HL-60/S4 treated with phorbol 12-myristate 13-acetate at 8.2 ng/mL for 4 days and 3 days (cell line): Measurements from ENCODE around the gene TMEM181.
"Not testable (repeated sequence)": the region's sequence is repeated elsewhere in the genome, so short reads cannot be mapped to it uniquely, and the experiment has no call there.

ENCODE experiments used
- in situ Hi-C: fragments of 300-500 bp; cut with MboI; formaldehyde crosslinking; loops from 2 replicates; pipeline ENCODE4 v1.15.0; 2022; ENCODE audit warnings: low sequenced_read_pairs

Gene TMEM181

GRCh38 chr6:158559895-158560835, at the start of gene TMEM181:
Gene TMEM181, plus strand, starts transcription at chr6:158560091. Its CDS starts 134 bp downstream, at chr6:158560225.
- in situ Hi-C loops = no loop called here

GRCh38 chr6:158512809-158513208, 47.1 kb upstream of the TMEM181 start:
- in situ Hi-C loops = no loop called here

DNA sequence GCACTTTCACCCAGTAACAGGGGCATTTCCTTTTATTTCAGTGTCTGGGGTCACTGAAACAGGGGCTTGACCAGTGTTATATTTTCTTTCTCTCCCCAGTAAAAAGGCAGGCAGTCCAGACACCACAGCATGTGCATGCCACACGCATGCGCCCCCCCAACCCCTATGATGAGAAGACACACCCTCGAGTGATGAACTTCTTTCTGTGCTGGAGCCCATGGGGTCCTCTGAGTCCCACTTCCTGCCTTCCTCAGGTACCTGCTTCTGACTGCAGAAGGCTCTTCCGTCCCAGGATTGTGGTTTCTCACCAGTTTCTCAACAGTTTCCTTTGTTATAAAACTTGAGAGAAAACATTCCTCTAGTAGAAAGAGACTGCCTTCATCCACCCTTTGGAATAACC, 45.7 kb upstream of the TMEM181 start:
- in situ Hi-C loops = no loop called here

GRCh38 chr6:158514991-158515390, 44.9 kb upstream of the TMEM181 start:
- in situ Hi-C loops = no loop called here

- in situ Hi-C loops = no loop called here
Measured at GRCh38 chr6:158516098-158516497, 43.8 kb upstream of the TMEM181 start.

- in situ Hi-C loops = no loop called here
Measured at GRCh38 chr6:158517038-158517437, 42.9 kb upstream of the TMEM181 start.

DNA sequence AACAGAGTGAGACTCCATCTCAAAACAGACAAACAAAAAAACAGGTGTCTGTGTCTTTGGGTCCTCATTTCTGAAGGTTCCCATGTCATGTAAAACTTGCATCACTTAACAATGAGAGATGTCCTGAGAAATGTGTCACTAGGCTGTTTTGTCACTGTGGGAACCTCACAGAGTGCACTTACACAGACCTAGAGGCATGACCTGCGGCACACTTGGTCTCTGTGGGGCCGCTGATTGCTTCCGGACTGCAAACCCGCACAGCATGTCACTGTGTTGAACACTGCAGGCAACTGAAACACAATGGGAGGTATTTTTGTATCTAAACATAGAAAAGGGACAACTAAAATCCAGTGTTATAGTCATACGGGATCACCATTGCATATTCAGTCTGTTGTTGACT, 42.3 kb upstream of the TMEM181 start:
- in situ Hi-C loops = no loop called here

DNA sequence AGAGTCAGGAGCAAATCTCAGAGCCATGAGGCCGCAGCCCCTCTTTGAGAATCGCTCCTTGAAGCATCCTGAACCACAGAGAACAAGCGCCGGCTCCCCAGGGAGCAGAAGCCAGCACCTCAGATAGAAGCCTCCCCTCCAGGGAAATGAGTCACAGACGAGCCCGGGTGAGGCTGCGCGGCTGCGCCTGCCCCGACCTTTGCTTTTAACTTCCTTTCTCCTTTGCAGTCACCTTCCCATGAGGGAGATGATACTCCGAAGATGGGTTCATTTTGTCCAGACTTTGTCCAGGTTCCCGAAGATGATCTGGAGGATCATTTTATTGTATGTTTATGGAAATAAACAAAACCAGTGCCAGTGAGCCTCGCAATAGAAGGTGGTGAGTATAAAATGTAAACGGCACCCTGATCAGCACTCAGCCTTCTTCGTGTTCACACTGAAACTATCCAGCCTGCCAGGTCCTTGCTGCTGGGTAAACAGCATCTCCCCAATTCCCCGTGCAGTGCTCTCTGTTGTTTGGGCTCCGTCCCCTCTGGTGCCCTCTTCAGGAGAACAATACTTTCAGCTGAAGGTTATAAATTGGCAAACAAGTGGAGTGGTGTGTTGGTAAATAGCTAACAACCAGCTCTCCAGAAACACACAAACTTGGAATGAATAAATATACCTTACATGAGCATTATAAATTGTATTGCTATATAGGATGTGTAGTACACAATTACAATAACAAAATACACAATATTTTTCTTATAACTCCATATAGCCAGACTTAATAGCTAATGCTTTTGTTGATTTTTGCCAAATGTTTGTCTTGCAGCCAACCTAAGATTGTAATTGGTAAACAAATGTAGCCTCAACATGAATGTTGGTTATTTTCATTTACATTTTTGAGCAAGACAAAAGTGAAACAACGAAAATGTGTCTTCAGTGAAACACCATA, 41.4 kb upstream of the TMEM181 start:
- in situ Hi-C loops = no loop called here

- in situ Hi-C loops = no loop called here
Measured at GRCh38 chr6:158519300-158519699, 40.6 kb upstream of the TMEM181 start.

GRCh38 chr6:158519761-158520160, 40.1 kb upstream of the TMEM181 start:
- in situ Hi-C loops = no loop called here

DNA sequence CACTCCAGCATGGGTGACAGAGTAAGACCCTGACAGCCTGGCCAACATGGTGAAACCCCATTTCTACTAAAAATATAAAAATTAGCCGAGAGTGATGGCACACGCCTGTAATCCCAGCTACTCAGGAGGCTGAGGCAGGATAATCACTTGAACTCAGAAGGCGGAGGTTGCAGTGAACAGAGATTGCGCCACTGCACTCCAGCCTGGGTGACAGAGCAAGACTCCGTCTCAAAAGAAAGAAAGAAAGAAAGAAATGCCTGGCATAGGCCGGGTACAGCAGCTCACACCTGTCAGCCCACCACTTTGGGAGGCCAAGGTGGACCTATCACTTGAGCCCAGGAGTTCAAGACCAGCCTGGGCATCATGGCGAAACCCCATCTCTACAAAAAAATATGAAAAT, 38.9 kb upstream of the TMEM181 start:
- in situ Hi-C loops = not testable (repeated sequence)

GRCh38 chr6:158521759-158522158, 38.1 kb upstream of the TMEM181 start:
- in situ Hi-C loops = no loop called here

GRCh38 chr6:158522616-158523015, 37.3 kb upstream of the TMEM181 start:
- in situ Hi-C loops = no loop called here

DNA sequence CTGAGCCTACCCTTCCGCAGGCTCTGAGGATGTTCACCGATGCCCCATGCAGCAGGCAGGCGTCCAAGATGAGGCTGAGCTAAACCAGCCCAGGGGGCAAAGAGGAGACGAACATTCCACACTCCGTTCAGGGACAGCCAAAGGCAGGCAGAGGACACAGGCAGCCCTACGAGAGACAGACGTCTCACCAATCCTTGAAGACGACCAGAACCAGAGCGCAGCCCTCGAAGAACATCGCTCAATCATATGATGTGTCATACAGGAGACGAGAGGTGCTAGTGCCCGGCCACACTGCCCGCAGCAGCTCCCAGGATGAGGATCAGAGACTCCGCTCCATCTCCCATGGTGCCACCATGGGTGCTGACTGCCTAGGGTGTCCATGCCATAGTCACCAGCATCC, 35.6 kb upstream of the TMEM181 start:
- in situ Hi-C loops = no loop called here

- in situ Hi-C loops = not testable (repeated sequence)
Measured at GRCh38 chr6:158527858-158528257, 32.0 kb upstream of the TMEM181 start.

GRCh38 chr6:158528826-158529225, 31.1 kb upstream of the TMEM181 start:
- in situ Hi-C loops = no loop called here

DNA sequence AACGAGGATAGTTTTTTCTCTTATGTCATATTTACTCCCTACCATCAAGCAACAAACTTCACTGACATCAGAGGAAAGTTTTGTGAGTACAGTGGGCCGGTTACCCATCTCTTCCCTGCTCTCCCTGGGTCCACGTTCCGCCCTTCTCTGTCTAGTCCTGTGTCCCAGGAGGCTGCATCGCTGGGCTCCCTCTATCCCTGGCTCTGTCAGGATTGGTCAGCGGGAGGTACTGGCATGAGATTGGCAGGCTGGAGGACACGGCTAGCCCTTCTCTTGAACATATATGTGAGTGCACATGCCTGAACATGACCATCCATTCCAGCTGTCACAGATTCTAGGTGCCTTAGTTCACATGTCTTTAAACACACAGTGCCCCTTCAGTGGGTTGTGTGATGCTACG, 30.3 kb upstream of the TMEM181 start:
- in situ Hi-C loops = no loop called here

GRCh38 chr6:158531566-158531965, 28.3 kb upstream of the TMEM181 start:
- in situ Hi-C loops = no loop called here

DNA sequence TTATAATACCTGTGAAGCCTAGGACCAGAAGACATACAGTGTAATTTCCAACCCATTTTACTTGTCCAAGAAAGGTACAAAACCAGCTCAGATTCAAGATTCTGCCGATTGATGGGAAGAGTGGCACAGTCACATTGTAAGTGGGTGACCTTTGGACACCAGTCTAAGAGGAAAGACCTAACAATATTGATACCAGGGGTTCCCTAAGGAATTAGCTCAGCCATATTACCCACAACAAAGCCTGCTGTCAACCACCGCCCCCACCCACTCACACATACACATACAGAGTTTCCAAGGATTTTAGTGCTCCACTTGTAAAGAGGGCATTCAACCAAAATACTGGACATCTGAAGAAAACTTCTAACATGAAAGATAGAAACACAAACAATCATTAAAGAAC, 27.9 kb upstream of the TMEM181 start:
- in situ Hi-C loops = no loop called here

DNA sequence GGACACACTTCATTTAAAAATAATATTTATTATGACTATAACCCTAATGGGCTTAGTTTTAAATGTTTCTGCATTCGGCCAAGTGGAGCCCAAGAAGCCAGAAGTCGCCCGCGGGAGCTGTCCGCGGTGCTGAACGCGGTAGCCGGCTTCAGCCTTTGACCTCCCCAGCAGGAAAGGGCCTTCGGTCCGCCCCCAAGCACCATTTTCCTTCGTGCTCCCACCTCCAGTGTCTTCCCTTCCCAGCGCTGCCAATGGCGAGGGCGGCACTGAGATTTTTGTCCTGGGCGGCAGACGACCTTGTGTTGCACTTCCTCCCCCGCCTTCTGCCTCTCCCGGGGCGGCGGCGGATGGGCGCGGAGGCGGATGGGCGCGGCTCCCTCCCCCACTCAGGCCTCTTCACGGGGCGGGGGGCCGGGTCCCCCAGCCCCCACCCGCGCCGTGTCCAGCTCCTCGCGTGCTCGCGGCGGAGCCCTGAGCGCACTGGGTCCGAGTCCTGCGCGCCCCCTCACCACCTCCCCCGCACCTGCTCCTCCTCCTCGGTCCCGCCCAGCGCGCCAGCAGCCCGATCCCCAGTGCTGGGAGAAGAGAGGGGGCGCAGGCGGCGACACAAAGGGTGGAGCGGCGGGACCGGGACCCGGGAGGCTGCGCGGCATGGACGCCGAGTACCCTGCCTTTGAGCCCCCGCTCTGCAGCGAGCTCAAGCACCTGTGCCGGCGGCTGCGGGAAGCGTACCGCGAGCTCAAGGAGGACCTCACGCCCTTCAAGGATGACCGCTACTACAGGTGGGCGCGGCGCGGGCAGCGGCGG, 23.6 kb upstream of the TMEM181 start:
- in situ Hi-C loops = no loop called here
